AG04449 (cell line): ENCODE measurements around the gene IER3IP1.

Experiments
- CTCF ChIA-PET: fragments of 350-600 bp; formaldehyde crosslinking; extraction: SDS; loops from one replicate; lab custom pipeline; 2021; ENCODE audit warnings: antibody characterized with exemption; lab: Yijun Ruan, JAX
- POLR2A ChIA-PET: fragments of 400-600, 350-600 bp; formaldehyde crosslinking; extraction: SDS; loops from one replicate; lab custom pipeline; 2020; ENCODE audit warnings: antibody characterized with exemption, inconsistent platforms; lab: Yijun Ruan, JAX
- DNase-seq: peaks from one replicate; pipeline ENCODE4 v3.0.0-alpha.2; 2010; ENCODE audit warnings: low read depth, low spot score
- H3K4me3 ChIP-seq: 2 replicates; pipeline ENCODE4 v1.5.1; 2011; ENCODE audit warnings: low read depth, mild to moderate bottlenecking, control low read depth, low read length
- CTCF ChIP-seq: IDR thresholded peaks from one replicate; pipeline ENCODE4 v1.5.1; 2011; ENCODE audit warnings: mild to moderate bottlenecking, moderate library complexity, low read length, control low read depth, inconsistent platforms; ENCODE audit not compliant: insufficient read depth; ENCODE audit errors: missing control alignments

Gene IER3IP1

GRCh38 chr18:47113796-47114540 is 62.2 kb downstream of the IER3IP1 start:
- DNase-seq = no peak
- CTCF ChIA-PET = interaction anchor here (1.4 to 5.6 kb wide), 3 partner anchors 13 to 93 kb away, joined by 4 to 51 read pairs (median 22); no protein-coding TSS in a partner anchor
- H3K4me3 ChIP-seq = no peak overlapping the region
- POLR2A ChIA-PET = interaction anchor here (1.2 kb wide), 1 partner anchor 197 kb away, joined by 3 read pairs; the partner anchor contains the start of genes KATNAL2 and PIAS2
- TF ChIP-seq CTCF = no peak

GRCh38 chr18:47110492-47111274 is 65.5 kb downstream of the IER3IP1 start:
- ChIA-PET CTCF (interaction anchor here (1.6 to 5.6 kb wide), 4 partner anchors 10 to 638 kb away, joined by 5 to 51 read pairs (median 14); no protein-coding TSS in a partner anchor), POLR2A (no interaction called here)
- no peak overlapping the region for H3K4me3 ChIP-seq
- TF ChIP-seq CTCF = no peak
- DNase-seq = no peak

GRCh38 chr18:47109720-47110119 is 66.4 kb downstream of the IER3IP1 start:
- CTCF ChIA-PET = interaction anchor here (1.6 to 5.6 kb wide), 3 partner anchors 9 to 95 kb away, joined by 7 to 51 read pairs (median 22); no protein-coding TSS in a partner anchor
- DNase-seq = no peak
- POLR2A ChIA-PET = no interaction called here
- TF ChIP-seq CTCF = no peak
- no peak overlapping the region for H3K4me3 ChIP-seq

- DNase-seq = no peak
- TF ChIP-seq CTCF = no peak
- CTCF ChIA-PET = interaction anchor here (0.9 to 10.5 kb wide), 2 partner anchors 93 to 107 kb away, joined by 3 to 187 read pairs; no protein-coding TSS in a partner anchor
- H3K4me3 ChIP-seq = no peak overlapping the region
- POLR2A ChIA-PET = no interaction called here
These were observed 67.2 kb downstream of the IER3IP1 start for GRCh38 chr18:47108998-47109405.

GRCh38 chr18:47108373-47108772 is 67.8 kb downstream of the IER3IP1 start:
- DNase-seq = no peak
- CTCF ChIA-PET = interaction anchor here (0.9 to 10.5 kb wide), 3 partner anchors 94 to 640 kb away, joined by 3 to 187 read pairs (median 7); no protein-coding TSS in a partner anchor
- POLR2A ChIA-PET = no interaction called here
- no peak for TF ChIP-seq CTCF
- no peak overlapping the region for H3K4me3 ChIP-seq
